Measurements from ENCODE around the gene ANO7. TPM values are rescaled to one million over a fixed set of nuclear protein-coding genes. Genes with fewer than 3 reads are reported as not detected.

ANO7 gene
- total and polyA plus RNA-seq, 2 of the 8 experiments (the other 6 are each of a cell fraction or from before 2014, with no cell fraction given): 3.2 to 6.9 TPM

DNA sequence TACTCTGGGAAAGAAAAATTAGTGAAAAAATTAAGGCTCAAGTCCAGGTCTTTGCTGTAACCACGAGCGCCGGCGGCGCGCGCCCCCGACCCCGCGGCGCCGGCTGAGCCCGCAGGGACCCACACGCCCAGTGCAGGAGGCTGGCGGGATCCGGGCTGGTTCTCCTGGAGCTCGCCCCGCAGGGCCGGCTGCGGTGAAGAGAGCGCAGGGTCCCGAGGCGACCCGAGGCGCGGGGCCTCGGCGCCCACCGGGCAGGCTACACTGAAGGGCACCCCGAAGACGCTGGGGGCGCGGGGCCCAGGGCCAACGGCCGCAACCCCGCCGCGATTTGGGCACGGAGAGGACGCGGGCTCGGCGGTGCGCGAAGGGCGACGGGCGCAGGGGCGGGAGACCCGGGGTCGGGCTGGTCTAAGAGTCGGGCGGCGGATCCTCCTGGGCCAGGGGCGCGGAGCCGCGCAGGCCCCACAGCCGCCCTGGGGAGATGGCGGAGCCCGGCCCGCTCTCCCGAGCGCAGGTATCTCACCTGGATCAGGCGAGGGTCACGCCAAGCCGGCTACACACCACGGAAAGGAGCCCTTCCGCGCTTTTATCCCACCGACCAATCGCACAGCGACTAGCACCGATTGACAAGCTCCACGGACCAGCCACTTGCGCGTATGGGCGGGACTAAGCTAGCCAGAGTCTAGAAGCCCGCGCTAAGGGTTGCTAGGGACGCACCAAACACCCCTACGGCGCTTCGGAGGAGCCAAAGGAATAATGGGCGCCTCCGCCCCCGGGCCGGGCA is 39.4 kb upstream of the ANO7 start, which contains the start of gene PASK (continued):
- TF ChIP-seq, protein P1, sequence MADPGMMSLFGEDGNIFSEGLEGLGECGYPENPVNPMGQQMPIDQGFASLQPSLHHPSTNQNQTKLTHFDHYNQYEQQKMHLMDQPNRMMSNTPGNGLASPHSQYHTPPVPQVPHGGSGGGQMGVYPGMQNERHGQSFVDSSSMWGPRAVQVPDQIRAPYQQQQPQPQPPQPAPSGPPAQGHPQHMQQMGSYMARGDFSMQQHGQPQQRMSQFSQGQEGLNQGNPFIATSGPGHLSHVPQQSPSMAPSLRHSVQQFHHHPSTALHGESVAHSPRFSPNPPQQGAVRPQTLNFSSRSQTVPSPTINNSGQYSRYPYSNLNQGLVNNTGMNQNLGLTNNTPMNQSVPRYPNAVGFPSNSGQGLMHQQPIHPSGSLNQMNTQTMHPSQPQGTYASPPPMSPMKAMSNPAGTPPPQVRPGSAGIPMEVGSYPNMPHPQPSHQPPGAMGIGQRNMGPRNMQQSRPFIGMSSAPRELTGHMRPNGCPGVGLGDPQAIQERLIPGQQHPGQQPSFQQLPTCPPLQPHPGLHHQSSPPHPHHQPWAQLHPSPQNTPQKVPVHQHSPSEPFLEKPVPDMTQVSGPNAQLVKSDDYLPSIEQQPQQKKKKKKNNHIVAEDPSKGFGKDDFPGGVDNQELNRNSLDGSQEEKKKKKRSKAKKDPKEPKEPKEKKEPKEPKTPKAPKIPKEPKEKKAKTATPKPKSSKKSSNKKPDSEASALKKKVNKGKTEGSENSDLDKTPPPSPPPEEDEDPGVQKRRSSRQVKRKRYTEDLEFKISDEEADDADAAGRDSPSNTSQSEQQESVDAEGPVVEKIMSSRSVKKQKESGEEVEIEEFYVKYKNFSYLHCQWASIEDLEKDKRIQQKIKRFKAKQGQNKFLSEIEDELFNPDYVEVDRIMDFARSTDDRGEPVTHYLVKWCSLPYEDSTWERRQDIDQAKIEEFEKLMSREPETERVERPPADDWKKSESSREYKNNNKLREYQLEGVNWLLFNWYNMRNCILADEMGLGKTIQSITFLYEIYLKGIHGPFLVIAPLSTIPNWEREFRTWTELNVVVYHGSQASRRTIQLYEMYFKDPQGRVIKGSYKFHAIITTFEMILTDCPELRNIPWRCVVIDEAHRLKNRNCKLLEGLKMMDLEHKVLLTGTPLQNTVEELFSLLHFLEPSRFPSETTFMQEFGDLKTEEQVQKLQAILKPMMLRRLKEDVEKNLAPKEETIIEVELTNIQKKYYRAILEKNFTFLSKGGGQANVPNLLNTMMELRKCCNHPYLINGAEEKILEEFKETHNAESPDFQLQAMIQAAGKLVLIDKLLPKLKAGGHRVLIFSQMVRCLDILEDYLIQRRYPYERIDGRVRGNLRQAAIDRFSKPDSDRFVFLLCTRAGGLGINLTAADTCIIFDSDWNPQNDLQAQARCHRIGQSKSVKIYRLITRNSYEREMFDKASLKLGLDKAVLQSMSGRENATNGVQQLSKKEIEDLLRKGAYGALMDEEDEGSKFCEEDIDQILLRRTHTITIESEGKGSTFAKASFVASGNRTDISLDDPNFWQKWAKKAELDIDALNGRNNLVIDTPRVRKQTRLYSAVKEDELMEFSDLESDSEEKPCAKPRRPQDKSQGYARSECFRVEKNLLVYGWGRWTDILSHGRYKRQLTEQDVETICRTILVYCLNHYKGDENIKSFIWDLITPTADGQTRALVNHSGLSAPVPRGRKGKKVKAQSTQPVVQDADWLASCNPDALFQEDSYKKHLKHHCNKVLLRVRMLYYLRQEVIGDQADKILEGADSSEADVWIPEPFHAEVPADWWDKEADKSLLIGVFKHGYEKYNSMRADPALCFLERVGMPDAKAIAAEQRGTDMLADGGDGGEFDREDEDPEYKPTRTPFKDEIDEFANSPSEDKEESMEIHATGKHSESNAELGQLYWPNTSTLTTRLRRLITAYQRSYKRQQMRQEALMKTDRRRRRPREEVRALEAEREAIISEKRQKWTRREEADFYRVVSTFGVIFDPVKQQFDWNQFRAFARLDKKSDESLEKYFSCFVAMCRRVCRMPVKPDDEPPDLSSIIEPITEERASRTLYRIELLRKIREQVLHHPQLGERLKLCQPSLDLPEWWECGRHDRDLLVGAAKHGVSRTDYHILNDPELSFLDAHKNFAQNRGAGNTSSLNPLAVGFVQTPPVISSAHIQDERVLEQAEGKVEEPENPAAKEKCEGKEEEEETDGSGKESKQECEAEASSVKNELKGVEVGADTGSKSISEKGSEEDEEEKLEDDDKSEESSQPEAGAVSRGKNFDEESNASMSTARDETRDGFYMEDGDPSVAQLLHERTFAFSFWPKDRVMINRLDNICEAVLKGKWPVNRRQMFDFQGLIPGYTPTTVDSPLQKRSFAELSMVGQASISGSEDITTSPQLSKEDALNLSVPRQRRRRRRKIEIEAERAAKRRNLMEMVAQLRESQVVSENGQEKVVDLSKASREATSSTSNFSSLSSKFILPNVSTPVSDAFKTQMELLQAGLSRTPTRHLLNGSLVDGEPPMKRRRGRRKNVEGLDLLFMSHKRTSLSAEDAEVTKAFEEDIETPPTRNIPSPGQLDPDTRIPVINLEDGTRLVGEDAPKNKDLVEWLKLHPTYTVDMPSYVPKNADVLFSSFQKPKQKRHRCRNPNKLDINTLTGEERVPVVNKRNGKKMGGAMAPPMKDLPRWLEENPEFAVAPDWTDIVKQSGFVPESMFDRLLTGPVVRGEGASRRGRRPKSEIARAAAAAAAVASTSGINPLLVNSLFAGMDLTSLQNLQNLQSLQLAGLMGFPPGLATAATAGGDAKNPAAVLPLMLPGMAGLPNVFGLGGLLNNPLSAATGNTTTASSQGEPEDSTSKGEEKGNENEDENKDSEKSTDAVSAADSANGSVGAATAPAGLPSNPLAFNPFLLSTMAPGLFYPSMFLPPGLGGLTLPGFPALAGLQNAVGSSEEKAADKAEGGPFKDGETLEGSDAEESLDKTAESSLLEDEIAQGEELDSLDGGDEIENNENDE (IDR thresholded peaks at IDR 0.05; ENCODE audit: insufficient replicate concordance, low read length): no peak
- TF ChIP-seq BRCA1 (IDR thresholded peaks at IDR 0.05; ENCODE audit: low read depth, low read length) (no peak), RXRA (IDR thresholded peaks at IDR 0.05; ENCODE audit: insufficient read depth, low read depth, low read length) (no peak), ZNF274 (IDR thresholded peaks at IDR 0.05; ENCODE audit: borderline replicate concordance, extremely low read depth, low read length) (no peak), SAP30 (IDR thresholded peaks at IDR 0.05; ENCODE audit: insufficient read depth, insufficient replicate concordance, low read length) (peak; percentile 64), ASH2L (IDR thresholded peaks at IDR 0.05; ENCODE audit: low read length) (peak; percentile 44), SIX5 (IDR thresholded peaks at IDR 0.05; ENCODE audit: low read depth, low read length) (no peak), TAF7 (optimal IDR thresholded peaks at IDR 0.05; ENCODE audit: borderline replicate concordance, low read depth, low read length) (no peak)
- TF ChIP-seq, protein P2, sequence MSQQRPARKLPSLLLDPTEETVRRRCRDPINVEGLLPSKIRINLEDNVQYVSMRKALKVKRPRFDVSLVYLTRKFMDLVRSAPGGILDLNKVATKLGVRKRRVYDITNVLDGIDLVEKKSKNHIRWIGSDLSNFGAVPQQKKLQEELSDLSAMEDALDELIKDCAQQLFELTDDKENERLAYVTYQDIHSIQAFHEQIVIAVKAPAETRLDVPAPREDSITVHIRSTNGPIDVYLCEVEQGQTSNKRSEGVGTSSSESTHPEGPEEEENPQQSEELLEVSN (IDR thresholded peaks at IDR 0.05): peak; percentile 67
